VCaP (cell line): Measurements from ENCODE around the gene RGS16.
"Not testable (repeated sequence)": the region's sequence is repeated elsewhere in the genome, so short reads cannot be mapped to it uniquely, and the experiment has no call there.

Source experiments
- H3K27ac ChIP-seq: fragments of 450-650 bp; 2 replicates; pipeline ENCODE4 v1.5.1; 2017
- TF ChIP-seq, protein P1 (sequence below): fragments of 450-650 bp; conservative IDR thresholded peaks from 2 replicates; pipeline ENCODE4 v1.5.1; 2017; ENCODE audit warnings: mild to moderate bottlenecking, moderate library complexity

RGS16 gene

DNA sequence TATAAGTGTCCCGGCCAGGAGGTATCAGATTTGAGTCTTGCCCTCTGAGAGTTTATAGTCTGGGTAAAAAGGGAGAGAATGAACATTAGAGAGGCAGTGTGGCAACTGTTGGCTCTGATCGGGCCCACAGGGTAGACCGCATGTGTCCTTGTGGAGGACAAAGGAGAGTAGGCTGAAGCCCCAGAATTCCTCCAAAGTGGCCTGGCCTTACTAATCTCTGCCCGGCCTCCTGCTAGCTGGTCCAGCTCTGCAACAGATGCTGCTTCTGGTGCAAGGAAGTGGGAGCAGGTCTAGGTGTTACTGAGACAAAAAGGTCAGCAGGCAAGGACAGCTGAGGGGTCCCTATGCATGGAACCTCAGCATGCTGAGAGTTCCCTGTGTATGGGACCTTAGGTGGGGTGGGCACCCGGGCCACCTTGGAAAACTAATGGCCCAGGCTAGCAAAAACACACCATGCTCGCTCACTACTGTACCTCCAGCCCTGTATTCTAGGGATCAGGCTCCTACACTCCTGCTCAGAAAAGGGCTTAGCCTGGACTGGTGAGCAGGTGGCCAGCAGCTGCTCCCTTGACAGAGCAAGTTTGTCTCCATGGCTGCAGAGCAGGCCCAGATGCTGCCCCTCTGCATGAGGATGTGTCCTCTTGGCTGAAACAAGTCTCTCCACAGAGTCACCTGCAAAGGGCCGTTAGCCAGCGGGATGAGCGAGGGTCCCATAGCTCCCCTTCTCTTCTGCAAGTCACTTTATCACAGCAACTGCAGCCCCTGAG lies 30.3 kb upstream of the RGS16 start:
- TF ChIP-seq, protein P1, sequence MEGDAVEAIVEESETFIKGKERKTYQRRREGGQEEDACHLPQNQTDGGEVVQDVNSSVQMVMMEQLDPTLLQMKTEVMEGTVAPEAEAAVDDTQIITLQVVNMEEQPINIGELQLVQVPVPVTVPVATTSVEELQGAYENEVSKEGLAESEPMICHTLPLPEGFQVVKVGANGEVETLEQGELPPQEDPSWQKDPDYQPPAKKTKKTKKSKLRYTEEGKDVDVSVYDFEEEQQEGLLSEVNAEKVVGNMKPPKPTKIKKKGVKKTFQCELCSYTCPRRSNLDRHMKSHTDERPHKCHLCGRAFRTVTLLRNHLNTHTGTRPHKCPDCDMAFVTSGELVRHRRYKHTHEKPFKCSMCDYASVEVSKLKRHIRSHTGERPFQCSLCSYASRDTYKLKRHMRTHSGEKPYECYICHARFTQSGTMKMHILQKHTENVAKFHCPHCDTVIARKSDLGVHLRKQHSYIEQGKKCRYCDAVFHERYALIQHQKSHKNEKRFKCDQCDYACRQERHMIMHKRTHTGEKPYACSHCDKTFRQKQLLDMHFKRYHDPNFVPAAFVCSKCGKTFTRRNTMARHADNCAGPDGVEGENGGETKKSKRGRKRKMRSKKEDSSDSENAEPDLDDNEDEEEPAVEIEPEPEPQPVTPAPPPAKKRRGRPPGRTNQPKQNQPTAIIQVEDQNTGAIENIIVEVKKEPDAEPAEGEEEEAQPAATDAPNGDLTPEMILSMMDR, result no peak
- H3K27ac ChIP-seq, result no peak overlapping the region

DNA sequence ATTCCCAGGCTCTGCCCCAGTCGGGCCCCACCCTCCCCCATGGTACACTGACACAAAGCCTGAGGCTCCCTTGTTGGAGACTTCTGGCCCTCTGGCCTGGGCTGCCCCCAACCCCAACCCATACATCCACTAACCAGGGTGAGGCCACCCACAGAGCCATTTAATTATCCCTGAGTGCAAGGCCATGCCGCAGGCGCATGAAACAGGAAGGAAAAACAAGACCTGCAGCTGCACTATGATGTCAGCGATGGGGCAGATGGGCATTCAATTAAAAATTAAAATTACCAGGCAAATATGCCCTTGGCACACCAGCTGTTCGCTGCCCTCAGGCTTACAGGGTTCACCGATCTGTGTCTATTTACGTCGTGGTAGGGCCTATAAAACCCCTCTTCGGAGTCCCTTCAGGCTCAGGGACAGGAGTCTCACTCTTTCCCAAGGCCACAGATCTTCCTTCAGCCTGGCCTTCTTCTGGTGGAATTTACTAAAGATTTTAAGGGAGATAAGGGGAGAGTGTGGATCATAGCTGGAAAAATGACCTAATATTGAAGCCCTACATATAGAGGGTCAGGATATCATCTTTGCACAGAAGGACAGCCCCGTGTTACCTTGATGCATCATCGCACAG lies 29.6 kb upstream of the RGS16 start:
- TF ChIP-seq, protein P1, result no peak
- no peak overlapping the region for H3K27ac ChIP-seq

DNA sequence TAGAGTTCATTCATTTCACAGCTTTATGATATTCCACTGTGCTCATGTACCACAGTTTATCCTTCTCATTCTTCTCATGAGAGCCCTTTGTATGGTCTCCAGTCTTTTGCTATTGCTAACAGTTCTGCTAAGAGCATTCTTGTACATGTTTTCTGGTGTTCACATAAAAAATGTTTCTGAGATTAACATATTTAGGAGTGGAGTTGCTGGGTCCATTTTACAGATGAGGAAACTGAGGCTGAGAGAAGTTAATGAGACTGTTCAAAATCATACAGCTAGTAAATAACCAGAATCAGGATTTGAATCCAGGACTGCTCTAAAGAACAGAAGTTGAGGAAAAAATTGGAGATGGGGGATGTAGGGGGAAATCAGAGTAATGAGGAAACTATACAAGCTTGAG lies 28.8 kb upstream of the RGS16 start:
- no peak overlapping the region for H3K27ac ChIP-seq
- TF ChIP-seq, protein P1, result no peak

DNA sequence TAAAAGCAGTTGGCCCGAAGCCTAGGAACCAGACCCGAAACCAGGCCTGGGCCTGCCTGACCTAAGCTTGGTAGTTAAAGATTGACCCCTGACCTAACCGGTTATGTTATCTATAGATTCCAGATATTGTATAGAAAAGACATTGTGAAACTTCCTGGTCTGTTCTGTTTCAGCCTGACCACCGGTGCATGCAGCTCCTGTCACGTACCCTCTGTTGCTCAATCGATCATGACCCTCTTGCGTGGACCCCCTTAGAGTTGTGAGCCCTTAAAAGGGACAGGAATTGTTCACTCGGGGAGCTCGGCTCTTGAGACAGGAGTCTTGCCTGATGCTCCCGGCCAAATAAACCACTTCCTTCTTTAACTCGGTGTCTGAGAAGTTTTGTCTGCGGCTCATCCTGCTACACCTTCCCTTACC lies 28.3 kb upstream of the RGS16 start:
- not testable (repeated sequence) for H3K27ac ChIP-seq

GRCh38 chr1:182631954-182632353 lies 27.8 kb upstream of the RGS16 start:
- TF ChIP-seq, protein P1, result no peak
- H3K27ac ChIP-seq, result no peak overlapping the region

DNA sequence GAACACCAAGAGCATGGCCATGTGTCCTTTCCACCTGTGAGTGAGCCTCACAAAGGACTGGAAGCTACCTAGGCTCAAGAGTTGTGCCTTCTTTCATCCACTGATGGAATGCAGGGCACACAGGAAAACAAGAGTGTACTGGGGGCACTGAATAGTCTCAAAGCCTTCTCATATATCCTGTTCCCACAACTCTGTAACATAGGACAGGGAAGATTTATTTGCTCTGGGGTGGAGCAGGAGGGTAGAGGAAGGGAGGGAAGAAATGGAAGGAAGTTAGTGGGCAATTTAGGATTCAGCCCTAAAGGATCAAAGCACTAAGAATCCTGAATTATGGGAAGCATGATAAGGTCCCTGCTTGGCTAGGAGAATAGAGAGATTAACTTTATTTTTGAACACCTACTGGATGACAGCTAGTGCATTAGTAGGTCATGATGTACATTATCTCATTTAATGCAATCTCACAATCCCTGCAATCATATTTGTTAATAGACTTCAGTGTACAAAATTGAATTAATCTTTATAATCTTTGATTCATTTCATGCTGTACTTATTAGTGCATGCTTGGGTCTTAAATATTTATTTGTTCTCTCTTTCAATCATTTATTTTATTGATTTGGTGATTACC lies 27.0 kb upstream of the RGS16 start:
- no peak overlapping the region for H3K27ac ChIP-seq
- TF ChIP-seq, protein P1, result no peak

- no peak overlapping the region for H3K27ac ChIP-seq
- TF ChIP-seq, protein P1, result no peak
These were observed 26.4 kb upstream of the RGS16 start for GRCh38 chr1:182630586-182630985.
